GM19324 (cell line): Measurements from ENCODE around the gene PIEZO2.
"Not testable (repeated sequence)": the region's sequence is repeated elsewhere in the genome, so short reads cannot be mapped to it uniquely, and the experiment has no call there.

Experiments used
- ATAC-seq: cut with Tn5 transposase; IDR thresholded peaks from one replicate; pipeline ENCODE4 v1.9.1; 2021; ENCODE audit warnings: mild to moderate bottlenecking, moderate library complexity; ENCODE audit not compliant: unreplicated experiment, low FRiP score

PIEZO2 gene

GRCh38 chr18:10936176-10937053 lies 213.0 kb downstream of the PIEZO2 start:
- ATAC-seq: no peak

- no peak for ATAC-seq
Measured at GRCh38 chr18:10935588-10935987, 213.8 kb downstream of the PIEZO2 start.

DNA sequence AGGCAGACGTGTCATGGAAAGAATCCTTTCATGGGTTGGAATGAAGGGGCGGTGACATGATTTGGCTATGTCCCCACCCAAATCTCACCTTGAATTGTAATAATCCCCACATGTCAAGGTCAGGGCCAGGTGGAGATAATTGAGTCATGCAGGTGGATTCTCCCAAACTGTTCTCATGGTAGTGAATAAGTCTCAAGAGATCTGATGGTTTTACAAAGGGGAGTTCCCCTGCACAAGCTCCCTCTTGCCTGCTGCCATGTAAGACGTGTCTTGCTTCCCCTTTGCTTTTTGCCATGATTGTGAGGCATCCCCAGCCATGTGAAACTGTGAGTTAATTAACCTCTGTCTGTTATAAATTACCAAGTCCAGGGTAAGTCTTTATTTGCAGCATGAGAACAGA lies 215.7 kb downstream of the PIEZO2 start:
- not testable (repeated sequence) for ATAC-seq

DNA sequence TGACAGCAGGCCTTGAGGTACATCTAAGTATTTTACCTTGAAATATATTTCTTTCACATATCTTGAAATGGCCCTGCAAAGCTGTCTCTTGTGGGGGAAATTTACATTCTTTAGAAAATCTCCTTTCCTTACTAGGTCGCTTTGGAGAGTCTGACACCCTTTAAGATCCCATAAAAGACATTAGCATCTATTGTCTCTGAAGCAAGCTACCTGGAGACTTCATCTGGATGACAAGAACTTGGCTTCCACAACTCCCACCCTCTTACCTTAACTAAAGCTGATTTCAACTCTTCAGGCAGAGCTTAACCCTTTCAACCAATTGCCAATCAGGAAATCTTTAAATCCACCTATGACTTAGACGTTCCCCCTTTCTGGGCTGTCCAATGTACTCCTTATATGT lies 219.3 kb downstream of the PIEZO2 start:
- ATAC-seq: no peak

GRCh38 chr18:10928772-10929373 lies 220.5 kb downstream of the PIEZO2 start:
- no peak for ATAC-seq

- no peak for ATAC-seq
Measured at GRCh38 chr18:10928011-10928771, 221.2 kb downstream of the PIEZO2 start.

GRCh38 chr18:10927286-10927992 lies 221.9 kb downstream of the PIEZO2 start:
- no peak for ATAC-seq

DNA sequence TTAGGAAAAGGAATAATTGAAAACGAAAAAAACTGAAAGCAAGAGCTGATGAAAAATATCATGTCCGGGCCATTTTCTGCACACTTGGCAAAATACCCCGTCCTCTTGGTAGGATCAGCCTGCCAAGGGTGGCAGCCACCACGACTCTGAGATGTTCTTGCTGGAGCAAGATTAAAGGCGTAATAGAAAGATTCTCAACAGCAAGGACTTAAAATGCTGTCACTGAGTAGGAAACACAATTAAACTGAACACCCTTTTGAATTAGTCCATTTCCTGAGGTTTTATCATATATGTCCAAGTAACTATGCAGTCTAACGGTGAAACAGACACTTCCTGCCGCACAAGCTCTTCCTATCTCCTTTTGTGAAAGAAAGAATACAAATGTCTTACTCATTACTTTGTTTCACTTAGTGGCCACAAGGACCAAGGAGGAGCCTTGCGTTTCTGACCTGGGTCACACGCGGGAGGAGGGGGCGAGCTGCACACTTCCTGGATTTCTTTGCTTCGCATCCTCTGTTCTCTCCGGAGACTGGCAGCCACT lies 222.7 kb downstream of the PIEZO2 start:
- no peak for ATAC-seq

GRCh38 chr18:10924290-10924689 lies 225.1 kb downstream of the PIEZO2 start:
- ATAC-seq: no peak

- ATAC-seq: no peak
Measured at GRCh38 chr18:10923551-10924070, 225.8 kb downstream of the PIEZO2 start.

GRCh38 chr18:10923141-10923540 lies 226.2 kb downstream of the PIEZO2 start:
- no peak for ATAC-seq

GRCh38 chr18:10922712-10923111 lies 226.7 kb downstream of the PIEZO2 start:
- ATAC-seq: not testable (repeated sequence)

DNA sequence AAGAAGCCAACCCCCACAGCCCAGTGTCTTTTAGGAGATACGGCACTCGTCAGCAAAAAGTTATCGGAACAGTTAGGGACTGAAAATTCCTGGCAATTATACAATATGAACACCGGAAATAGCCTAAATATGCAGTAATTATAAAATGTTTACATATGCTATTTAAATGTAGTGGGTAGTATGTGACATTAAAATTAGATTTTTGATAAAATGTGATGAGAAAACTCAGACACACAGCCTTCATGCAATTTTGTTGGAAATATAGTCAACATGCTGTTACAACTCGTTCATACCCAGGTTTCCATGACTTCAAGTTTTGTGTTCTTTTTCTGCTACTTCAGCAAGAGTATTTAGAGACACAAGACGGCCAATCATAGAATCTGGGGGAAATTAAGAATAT lies 229.1 kb downstream of the PIEZO2 start:
- ATAC-seq: not testable (repeated sequence)

GRCh38 chr18:10919851-10920250 lies 229.5 kb downstream of the PIEZO2 start:
- no peak for ATAC-seq

DNA sequence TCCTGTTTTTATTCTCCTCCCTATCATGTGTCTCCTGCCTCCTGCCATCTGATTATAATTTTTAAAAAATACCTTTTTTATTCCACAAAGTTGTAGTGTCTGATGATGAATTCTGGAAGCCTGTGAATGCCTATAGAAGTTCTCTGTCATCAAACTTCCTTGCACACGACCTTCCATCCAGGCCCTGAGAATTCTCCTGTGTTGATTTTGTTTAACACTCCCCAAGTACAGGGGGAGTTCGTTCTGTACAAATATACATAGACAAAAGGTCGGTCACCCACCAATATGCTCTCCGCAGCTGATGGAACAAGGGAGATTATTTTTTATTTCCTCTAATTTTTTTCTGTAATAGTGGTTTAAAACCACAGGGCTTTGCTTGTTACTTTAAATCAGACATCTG lies 232.5 kb downstream of the PIEZO2 start:
- no peak for ATAC-seq

GRCh38 chr18:10916387-10916786 lies 233.0 kb downstream of the PIEZO2 start:
- ATAC-seq: no peak

- ATAC-seq: not testable (repeated sequence)
Measured at GRCh38 chr18:10915748-10916147, 233.6 kb downstream of the PIEZO2 start.

- not testable (repeated sequence) for ATAC-seq
Measured at GRCh38 chr18:10914610-10915009, 234.8 kb downstream of the PIEZO2 start.

DNA sequence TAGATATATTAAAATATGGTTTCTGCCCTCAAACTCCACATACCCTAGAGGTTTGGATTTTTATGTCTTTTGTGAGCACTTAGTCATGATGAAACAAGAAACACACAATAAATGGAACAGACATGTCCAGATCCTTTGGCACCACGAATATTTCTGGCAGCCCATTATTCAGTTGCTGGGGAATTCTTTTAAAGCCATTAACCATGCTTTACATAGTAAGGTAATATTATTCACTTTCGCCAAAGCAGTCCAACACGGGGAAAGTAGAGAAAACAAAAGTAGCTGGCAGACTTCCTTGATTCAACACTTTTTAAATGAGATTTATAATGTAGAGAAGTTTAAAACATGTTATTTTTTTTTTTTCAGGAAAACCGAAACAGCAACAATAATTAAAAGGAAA lies 235.4 kb downstream of the PIEZO2 start:
- ATAC-seq: no peak
